Neural cell (in vitro differentiated cells): ENCODE measurements around the gene OSBP2. TPM values are rescaled to one million over a fixed set of nuclear protein-coding genes. Genes with fewer than 3 reads are reported as not detected.

Source experiments
- H2AFZ ChIP-seq: fragments of 200-600, 300-800 bp; sonication (generic), shearing (Covaris generic); 2 replicates; pipeline ENCODE4 v1.6.0; 2014; ENCODE audit warnings: low read depth, mild to moderate bottlenecking, antibody characterized with exemption, low read length, moderate library complexity
- H3F3A ChIP-seq: fragments of 200-600 bp; shearing (Covaris generic); 2 replicates; pipeline ENCODE4 v1.6.1; 2016; ENCODE audit warnings: mild to moderate bottlenecking, moderate library complexity, mixed read lengths, antibody characterized with exemption, low read length; ENCODE audit not compliant: insufficient read depth, poor library complexity, severe bottlenecking
- H3K27ac ChIP-seq: fragments of 200-600, 300-800 bp; sonication (generic), shearing (Covaris generic); 2 replicates; pipeline ENCODE4 v1.5.1; 2014; ENCODE audit warnings: mild to moderate bottlenecking, low read length, moderate library complexity
- H3K27me3 ChIP-seq: fragments of 300-800, 200-600 bp; sonication (generic), shearing (Covaris generic); 2 replicates; pipeline ENCODE4 v1.6.0; 2014; ENCODE audit warnings: mild to moderate bottlenecking, low read depth, low read length, moderate library complexity; ENCODE audit not compliant: insufficient read depth
- H3K36me3 ChIP-seq: fragments of 300-800, 200-600 bp; sonication (generic), shearing (Covaris generic); 2 replicates; pipeline ENCODE4 v1.5.1; 2014; ENCODE audit warnings: mild to moderate bottlenecking, antibody characterized with exemption, low read length, moderate library complexity; ENCODE audit not compliant: insufficient read depth
- H3K4me2 ChIP-seq: fragments of 300-800, 200-600 bp; sonication (generic), shearing (Covaris generic); 2 replicates; pipeline ENCODE4 v1.6.0; 2014; ENCODE audit warnings: mild to moderate bottlenecking, low read length
- H3K4me3 ChIP-seq: fragments of 300-800, 200-600 bp; sonication (generic), shearing (Covaris generic); 2 replicates; pipeline ENCODE4 v1.5.1; 2014; ENCODE audit warnings: mild to moderate bottlenecking, low read length, moderate library complexity
- H3K79me2 ChIP-seq: fragments of 200-600 bp; shearing (Covaris generic); replicated peaks from 2 replicates; pipeline ENCODE4 v1.6.0; 2014; ENCODE audit warnings: mild to moderate bottlenecking, low read length, moderate library complexity; ENCODE audit not compliant: insufficient read depth
- H3K9ac ChIP-seq: fragments of 300-800, 200-600 bp; sonication (generic), shearing (Covaris generic); 2 replicates; pipeline ENCODE4 v1.6.1; 2016; ENCODE audit warnings: mild to moderate bottlenecking, low read length, mixed read lengths
- H3K9me2 ChIP-seq: fragments of 200-600 bp; shearing (Covaris generic); 2 replicates; pipeline ENCODE4 v1.6.1; 2016; ENCODE audit warnings: mild to moderate bottlenecking, low read length, mixed read lengths; ENCODE audit not compliant: insufficient read depth
- H3K9me3 ChIP-seq: fragments of 200-600, 300-800 bp; sonication (generic), shearing (Covaris generic); 2 replicates; pipeline ENCODE4 v1.6.1; 2016; ENCODE audit warnings: mild to moderate bottlenecking, mixed run types, low read length, moderate library complexity, mixed read lengths
- H4K20me1 ChIP-seq: fragments of 200-600 bp; shearing (Covaris generic); 2 replicates; pipeline ENCODE4 v1.6.1; 2016; ENCODE audit warnings: mild to moderate bottlenecking, mixed run types; ENCODE audit not compliant: insufficient read depth
- EP300 ChIP-seq: fragments of 450-650 bp; conservative IDR thresholded peaks from 2 replicates; pipeline ENCODE4 v1.6.1; 2014; ENCODE audit warnings: antibody characterized with exemption, mild to moderate bottlenecking, moderate library complexity; ENCODE audit not compliant: poor library complexity, severe bottlenecking
- EZH2 ChIP-seq: fragments of 200-600, 300-800 bp; shearing (Covaris generic), sonication (generic); IDR thresholded peaks from 2 replicates; pipeline ENCODE4 v1.6.1; 2014; ENCODE audit warnings: antibody characterized with exemption, low read length, borderline replicate concordance, mild to moderate bottlenecking; ENCODE audit not compliant: insufficient read depth, poor library complexity, severe bottlenecking
- MXI1 ChIP-seq: fragments of 450-650 bp; conservative IDR thresholded peaks from 2 replicates; pipeline ENCODE4 v1.6.1; 2014; ENCODE audit warnings: antibody characterized with exemption, mild to moderate bottlenecking; ENCODE audit not compliant: poor library complexity, severe bottlenecking
- POLR2AphosphoS5 ChIP-seq: IDR thresholded peaks from 2 replicates; pipeline ENCODE4 v1.6.1; 2012
- RAD21 ChIP-seq: fragments of 450-650 bp; conservative IDR thresholded peaks from 2 replicates; pipeline ENCODE4 v1.6.1; 2014; ENCODE audit warnings: antibody characterized with exemption, mild to moderate bottlenecking, moderate library complexity
- SMC3 ChIP-seq: fragments of 450-650 bp; conservative IDR thresholded peaks from 2 replicates; pipeline ENCODE4 v1.6.1; 2014; ENCODE audit warnings: antibody characterized with exemption, mild to moderate bottlenecking, moderate library complexity; ENCODE audit not compliant: poor library complexity
- TAF1 ChIP-seq: IDR thresholded peaks from 2 replicates; pipeline ENCODE4 v1.6.1; 2012; ENCODE audit warnings: low read depth
- polyA plus RNA-seq: library from polyadenylated mRNA; depleted of rRNA; stranded (reverse); fragments of >200 nt; gene quantifications from 2 replicates; pipeline ENCODE4 v1.2.3, GENCODE V29; 2014
- TF ChIP-seq, protein P1 (sequence below): IDR thresholded peaks from 2 replicates; pipeline ENCODE4 v1.6.1; 2012; ENCODE audit warnings: borderline replicate concordance
- TF ChIP-seq, protein P2 (sequence below): fragments of 450-650 bp; IDR thresholded peaks from 2 replicates; pipeline ENCODE4 v1.5.1; 2014; ENCODE audit warnings: antibody characterized with exemption, mild to moderate bottlenecking, moderate library complexity; ENCODE audit not compliant: poor library complexity, severe bottlenecking

Gene OSBP2
- polyA plus RNA-seq, 1 donor from 2014 or later: 8.7 TPM

DNA sequence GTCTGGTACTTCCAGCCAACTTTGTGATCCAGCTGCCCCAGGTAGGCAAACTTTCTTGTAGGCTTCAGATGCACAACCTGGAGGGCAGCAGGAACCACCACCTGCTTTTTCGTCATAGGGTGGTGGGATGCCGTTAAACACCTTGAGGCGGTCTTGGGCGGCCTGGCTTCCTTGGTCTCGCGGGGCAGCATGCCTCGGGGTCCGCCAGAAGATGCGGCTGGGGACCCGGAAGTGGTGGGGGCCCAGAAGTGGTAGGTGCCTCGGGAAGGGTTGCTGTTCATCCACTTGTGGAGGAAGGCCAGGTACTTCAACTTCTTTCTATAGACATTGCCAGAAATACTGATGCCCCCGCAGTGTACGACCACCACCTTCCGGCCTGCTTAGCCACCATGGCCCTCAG lies 40.3 kb upstream of the OSBP2 start:
- Histone ChIP-seq H3F3A (no peaks in the 10 kb centered on the region), H3K36me3 (no peaks in the 10 kb centered on the region), H2AFZ (no peak overlapping the region), H3K9me2 (no peaks in the 10 kb centered on the region), H3K4me2 (no peak overlapping the region), H3K79me2 (no peaks in the 10 kb centered on the region), H3K4me3 (no peak overlapping the region), H3K27me3 (no peaks in the 10 kb centered on the region), H3K9me3 (no peaks in the 10 kb centered on the region), H4K20me1 (no peaks in the 10 kb centered on the region), H3K27ac (no peak overlapping the region), H3K9ac (no peak overlapping the region)
- TF ChIP-seq MXI1 (no peak), EZH2 (no peak)

DNA sequence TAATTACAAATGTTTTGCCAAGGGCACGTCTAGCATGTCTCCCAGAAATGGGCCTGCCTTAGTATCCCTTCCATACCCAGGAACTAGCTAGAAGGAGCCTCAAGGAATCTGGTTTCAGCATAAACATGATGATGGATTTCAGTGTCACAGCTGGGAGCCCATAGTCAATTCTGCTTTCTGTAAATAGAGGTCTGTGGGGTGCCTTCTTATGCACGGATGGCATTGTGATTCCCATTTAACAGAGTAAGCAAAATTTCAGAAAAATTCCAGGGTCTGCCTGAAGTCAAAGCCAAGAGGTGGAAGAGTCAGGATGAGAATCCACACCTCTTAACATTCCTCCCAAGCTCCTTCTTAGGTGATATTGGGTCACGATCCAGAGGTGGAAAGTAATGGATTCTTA lies 39.1 kb upstream of the OSBP2 start:
- Histone ChIP-seq H3K27ac (no peak overlapping the region), H3K79me2 (no peaks in the 10 kb centered on the region), H3K36me3 (no peaks in the 10 kb centered on the region), H3K9ac (no peak overlapping the region), H3F3A (no peaks in the 10 kb centered on the region), H3K27me3 (no peaks in the 10 kb centered on the region), H2AFZ (no peak overlapping the region), H4K20me1 (no peaks in the 10 kb centered on the region), H3K4me2 (no peak overlapping the region), H3K9me2 (no peaks in the 10 kb centered on the region), H3K4me3 (no peak overlapping the region), H3K9me3 (no peaks in the 10 kb centered on the region)
- TF ChIP-seq SMC3 (no peak), RAD21 (no peak), EZH2 (no peak), TAF1 (no peak), MXI1 (no peak), POLR2AphosphoS5 (no peak), EP300 (no peak)
- TF ChIP-seq, protein P1, sequence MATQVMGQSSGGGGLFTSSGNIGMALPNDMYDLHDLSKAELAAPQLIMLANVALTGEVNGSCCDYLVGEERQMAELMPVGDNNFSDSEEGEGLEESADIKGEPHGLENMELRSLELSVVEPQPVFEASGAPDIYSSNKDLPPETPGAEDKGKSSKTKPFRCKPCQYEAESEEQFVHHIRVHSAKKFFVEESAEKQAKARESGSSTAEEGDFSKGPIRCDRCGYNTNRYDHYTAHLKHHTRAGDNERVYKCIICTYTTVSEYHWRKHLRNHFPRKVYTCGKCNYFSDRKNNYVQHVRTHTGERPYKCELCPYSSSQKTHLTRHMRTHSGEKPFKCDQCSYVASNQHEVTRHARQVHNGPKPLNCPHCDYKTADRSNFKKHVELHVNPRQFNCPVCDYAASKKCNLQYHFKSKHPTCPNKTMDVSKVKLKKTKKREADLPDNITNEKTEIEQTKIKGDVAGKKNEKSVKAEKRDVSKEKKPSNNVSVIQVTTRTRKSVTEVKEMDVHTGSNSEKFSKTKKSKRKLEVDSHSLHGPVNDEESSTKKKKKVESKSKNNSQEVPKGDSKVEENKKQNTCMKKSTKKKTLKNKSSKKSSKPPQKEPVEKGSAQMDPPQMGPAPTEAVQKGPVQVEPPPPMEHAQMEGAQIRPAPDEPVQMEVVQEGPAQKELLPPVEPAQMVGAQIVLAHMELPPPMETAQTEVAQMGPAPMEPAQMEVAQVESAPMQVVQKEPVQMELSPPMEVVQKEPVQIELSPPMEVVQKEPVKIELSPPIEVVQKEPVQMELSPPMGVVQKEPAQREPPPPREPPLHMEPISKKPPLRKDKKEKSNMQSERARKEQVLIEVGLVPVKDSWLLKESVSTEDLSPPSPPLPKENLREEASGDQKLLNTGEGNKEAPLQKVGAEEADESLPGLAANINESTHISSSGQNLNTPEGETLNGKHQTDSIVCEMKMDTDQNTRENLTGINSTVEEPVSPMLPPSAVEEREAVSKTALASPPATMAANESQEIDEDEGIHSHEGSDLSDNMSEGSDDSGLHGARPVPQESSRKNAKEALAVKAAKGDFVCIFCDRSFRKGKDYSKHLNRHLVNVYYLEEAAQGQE: no peak
- TF ChIP-seq, protein P2, sequence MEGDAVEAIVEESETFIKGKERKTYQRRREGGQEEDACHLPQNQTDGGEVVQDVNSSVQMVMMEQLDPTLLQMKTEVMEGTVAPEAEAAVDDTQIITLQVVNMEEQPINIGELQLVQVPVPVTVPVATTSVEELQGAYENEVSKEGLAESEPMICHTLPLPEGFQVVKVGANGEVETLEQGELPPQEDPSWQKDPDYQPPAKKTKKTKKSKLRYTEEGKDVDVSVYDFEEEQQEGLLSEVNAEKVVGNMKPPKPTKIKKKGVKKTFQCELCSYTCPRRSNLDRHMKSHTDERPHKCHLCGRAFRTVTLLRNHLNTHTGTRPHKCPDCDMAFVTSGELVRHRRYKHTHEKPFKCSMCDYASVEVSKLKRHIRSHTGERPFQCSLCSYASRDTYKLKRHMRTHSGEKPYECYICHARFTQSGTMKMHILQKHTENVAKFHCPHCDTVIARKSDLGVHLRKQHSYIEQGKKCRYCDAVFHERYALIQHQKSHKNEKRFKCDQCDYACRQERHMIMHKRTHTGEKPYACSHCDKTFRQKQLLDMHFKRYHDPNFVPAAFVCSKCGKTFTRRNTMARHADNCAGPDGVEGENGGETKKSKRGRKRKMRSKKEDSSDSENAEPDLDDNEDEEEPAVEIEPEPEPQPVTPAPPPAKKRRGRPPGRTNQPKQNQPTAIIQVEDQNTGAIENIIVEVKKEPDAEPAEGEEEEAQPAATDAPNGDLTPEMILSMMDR: no peak

DNA sequence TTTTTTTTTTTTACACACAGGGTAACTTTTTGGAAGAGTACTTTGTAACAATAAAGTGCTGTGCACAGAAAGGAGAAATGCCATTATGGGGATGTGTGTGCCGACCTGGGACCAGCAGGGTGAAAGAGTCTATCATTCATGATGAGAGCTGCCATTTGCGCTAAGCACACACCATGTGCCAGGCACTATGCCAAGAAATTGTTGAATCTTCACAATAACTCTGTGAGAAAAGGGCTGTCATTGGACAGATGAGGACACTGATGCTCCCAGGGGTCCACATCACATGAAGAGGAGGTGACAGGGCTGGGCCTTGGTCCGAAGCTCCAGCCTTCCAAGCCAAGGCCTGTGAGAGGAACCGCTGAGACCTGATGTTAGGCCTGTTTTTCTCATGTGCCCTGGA lies 32.6 kb upstream of the OSBP2 start:
- H3F3A ChIP-seq: no peaks in the 10 kb centered on the region
- TF ChIP-seq, protein P2: no peak
- TF ChIP-seq EZH2 (no peak), RAD21 (no peak), POLR2AphosphoS5 (no peak), EP300 (no peak), SMC3 (no peak), MXI1 (no peak), TAF1 (no peak)
- TF ChIP-seq, protein P1: no peak
- H3K9ac ChIP-seq: no peak overlapping the region
- H3K4me3 ChIP-seq: no peak overlapping the region
- H3K27ac ChIP-seq: no peak overlapping the region
- no peaks in the 10 kb centered on the region for H3K9me3 ChIP-seq
- H3K9me2 ChIP-seq: no peaks in the 10 kb centered on the region
- H3K27me3 ChIP-seq: no peaks in the 10 kb centered on the region
- H3K79me2 ChIP-seq: peaks cover 7% of the 10 kb centered on the region
- no peaks in the 10 kb centered on the region for H3K36me3 ChIP-seq
- no peaks in the 10 kb centered on the region for H4K20me1 ChIP-seq
- no peak overlapping the region for H2AFZ ChIP-seq
- H3K4me2 ChIP-seq: no peak overlapping the region
